Caco-2 (cell line): ENCODE data around the gene RGS17. TPM values are rescaled to one million over a fixed set of nuclear protein-coding genes. Genes with fewer than 3 reads are reported as not detected.

ENCODE experiments used
- BruUV-seq: library from RNA; stranded (reverse); fragments of 400-500 nt; replicated peaks from 2 replicates; lab custom pipeline; 2021; lab: Mats Ljungman, UMichigan
- CTCF ChIA-PET: fragments of 300-600 bp; sonication (Branson Sonifier 250); formaldehyde crosslinking; loops from one replicate; lab custom pipeline; 2022; ENCODE audit warnings: antibody characterized with exemption; lab: Charles Lee
- POLR2A ChIA-PET: fragments of 300-600 bp; sonication (Branson Sonifier 250); formaldehyde crosslinking; loops from one replicate; lab custom pipeline; 2022; ENCODE audit warnings: antibody characterized with exemption; lab: Charles Lee
- DNase-seq, 2 experiments: peaks; one replicate each; pipeline versions ENCODE4 v3.0.0 to v3.0.0-alpha.2; 2020 to 2022
- H3K27me3 ChIP-seq: replicated peaks from 2 replicates; pipeline ENCODE4 v1.6.0; 2011; ENCODE audit warnings: low read length; ENCODE audit not compliant: control insufficient read depth, insufficient read depth
- H3K36me3 ChIP-seq: 2 replicates; pipeline ENCODE4 v1.5.1; 2011; ENCODE audit warnings: low read length; ENCODE audit not compliant: control insufficient read depth, insufficient read depth
- H3K4me1 ChIP-seq: fragments of 250-450 bp; sonication (Bioruptor Pico); 2 replicates; pipeline ENCODE4 v1.5.1; 2020; ENCODE audit warnings: mild to moderate bottlenecking
- H3K4me3 ChIP-seq: 2 replicates; pipeline ENCODE4 v1.5.1; 2011; ENCODE audit warnings: low read depth, mild to moderate bottlenecking, control low read depth, low read length
- H3K9me3 ChIP-seq: fragments of 250-450 bp; sonication (Bioruptor Pico); 2 replicates; pipeline ENCODE4 v1.5.1; 2020; ENCODE audit warnings: mild to moderate bottlenecking, moderate library complexity
- H3K27ac Mint-ChIP-seq: one replicate; pipeline ENCODE4 v1.8.0; 2022; ENCODE audit warnings: mixed read lengths; ENCODE audit not compliant: unreplicated experiment
- H3K27me3 Mint-ChIP-seq: one replicate; pipeline ENCODE4 v1.8.0; 2022; ENCODE audit warnings: mixed read lengths; ENCODE audit not compliant: insufficient read depth, unreplicated experiment
- H3K36me3 Mint-ChIP-seq: one replicate; pipeline ENCODE4 v1.8.0; 2022; ENCODE audit warnings: mild to moderate bottlenecking, mixed read lengths; ENCODE audit not compliant: insufficient read depth, unreplicated experiment
- H3K4me1 Mint-ChIP-seq: one replicate; pipeline ENCODE4 v1.8.0; 2022; ENCODE audit warnings: low read depth, mixed read lengths; ENCODE audit not compliant: unreplicated experiment
- H3K4me3 Mint-ChIP-seq: one replicate; pipeline ENCODE4 v1.8.0; 2022; ENCODE audit warnings: mild to moderate bottlenecking, moderate library complexity, mixed read lengths; ENCODE audit not compliant: unreplicated experiment
- H3K9me3 Mint-ChIP-seq: one replicate; pipeline ENCODE4 v1.8.0; 2022; ENCODE audit warnings: mixed read lengths; ENCODE audit not compliant: unreplicated experiment
- intact Hi-C: fragments of 100-400 bp; cut with micrococcal nuclease; formaldehyde crosslinking; loops from one replicate; pipeline ENCODE4 v1.10.0; 2022; ENCODE audit not compliant: unreplicated experiment
- total RNA-seq: library from RNA; stranded (reverse); gene quantifications from 2 replicates; pipeline ENCODE4 v1.2.3, GENCODE V29; 2022
- TF ChIP-seq, protein P1 (sequence below), 2 experiments: fragments of 200-600 bp in 1 of 2; IDR thresholded peaks; 1 replicate in 1 of 2; 2 replicates in 1 of 2; pipeline versions ENCODE4 v1.5.1 to v1.8.0; 2011 to 2022; ENCODE audit warnings: antibody characterized with exemption in 1 of 2, control low read depth in 1 of 2, inconsistent platforms in 1 of 2, low read depth in 1 of 2, low read length in 1 of 2, mild to moderate bottlenecking in 1 of 2, moderate library complexity in 1 of 2; ENCODE audit not compliant: insufficient read depth in 1 of 2, severe bottlenecking in 1 of 2, unreplicated experiment in 1 of 2

Gene RGS17
- total RNA-seq, 1 experiment from 2014 or later = not detected

DNA sequence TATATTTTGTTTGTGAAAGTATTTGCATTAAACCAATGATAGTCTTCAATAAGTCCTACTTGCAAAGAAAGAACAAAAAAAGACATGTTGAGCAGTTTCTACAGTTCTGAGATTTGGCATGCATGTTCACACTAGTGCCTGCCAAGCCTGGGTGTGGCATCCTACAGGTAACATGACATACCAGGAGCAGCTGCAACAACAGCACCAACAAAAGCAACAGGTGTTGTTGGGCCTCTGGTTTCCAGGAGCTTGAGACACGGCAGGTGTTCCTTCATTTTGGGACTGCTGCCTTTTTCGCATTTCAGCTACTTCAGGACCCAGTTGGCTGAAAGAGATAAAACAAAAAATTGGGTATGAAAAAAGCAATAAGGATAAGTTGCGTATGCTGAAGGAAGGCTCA lies 87.4 kb downstream of the RGS17 start:
- no peaks in the 10 kb centered on the region for H3K4me1 Mint-ChIP-seq
- no peak overlapping the region for H3K27ac Mint-ChIP-seq
- no peak for DNase-seq
- Histone ChIP-seq H3K4me3 (no peak overlapping the region), H3K9me3 (no peaks in the 10 kb centered on the region), H3K36me3 (no peaks in the 10 kb centered on the region), H3K4me1 (no peaks in the 10 kb centered on the region), H3K27me3 (no peaks in the 10 kb centered on the region)
- POLR2A ChIA-PET = no interaction called here
- no TSS peak for BruUV-seq
- no peaks in the 10 kb centered on the region for H3K36me3 Mint-ChIP-seq
- intact Hi-C loops = no loop called here
- H3K4me3 Mint-ChIP-seq = no peak overlapping the region
- CTCF ChIA-PET = no interaction called here
- TF ChIP-seq, protein P1, sequence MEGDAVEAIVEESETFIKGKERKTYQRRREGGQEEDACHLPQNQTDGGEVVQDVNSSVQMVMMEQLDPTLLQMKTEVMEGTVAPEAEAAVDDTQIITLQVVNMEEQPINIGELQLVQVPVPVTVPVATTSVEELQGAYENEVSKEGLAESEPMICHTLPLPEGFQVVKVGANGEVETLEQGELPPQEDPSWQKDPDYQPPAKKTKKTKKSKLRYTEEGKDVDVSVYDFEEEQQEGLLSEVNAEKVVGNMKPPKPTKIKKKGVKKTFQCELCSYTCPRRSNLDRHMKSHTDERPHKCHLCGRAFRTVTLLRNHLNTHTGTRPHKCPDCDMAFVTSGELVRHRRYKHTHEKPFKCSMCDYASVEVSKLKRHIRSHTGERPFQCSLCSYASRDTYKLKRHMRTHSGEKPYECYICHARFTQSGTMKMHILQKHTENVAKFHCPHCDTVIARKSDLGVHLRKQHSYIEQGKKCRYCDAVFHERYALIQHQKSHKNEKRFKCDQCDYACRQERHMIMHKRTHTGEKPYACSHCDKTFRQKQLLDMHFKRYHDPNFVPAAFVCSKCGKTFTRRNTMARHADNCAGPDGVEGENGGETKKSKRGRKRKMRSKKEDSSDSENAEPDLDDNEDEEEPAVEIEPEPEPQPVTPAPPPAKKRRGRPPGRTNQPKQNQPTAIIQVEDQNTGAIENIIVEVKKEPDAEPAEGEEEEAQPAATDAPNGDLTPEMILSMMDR (IDR thresholded peaks at IDR 0.05; ENCODE audit: insufficient read depth in 1 of 2, low read depth in 1 of 2, low read length in 1 of 2, severe bottlenecking in 1 of 2, unreplicated experiment in 1 of 2) = no peak
- H3K27me3 Mint-ChIP-seq = peaks cover 11% of the 10 kb centered on the region
- no peaks in the 10 kb centered on the region for H3K9me3 Mint-ChIP-seq

DNA sequence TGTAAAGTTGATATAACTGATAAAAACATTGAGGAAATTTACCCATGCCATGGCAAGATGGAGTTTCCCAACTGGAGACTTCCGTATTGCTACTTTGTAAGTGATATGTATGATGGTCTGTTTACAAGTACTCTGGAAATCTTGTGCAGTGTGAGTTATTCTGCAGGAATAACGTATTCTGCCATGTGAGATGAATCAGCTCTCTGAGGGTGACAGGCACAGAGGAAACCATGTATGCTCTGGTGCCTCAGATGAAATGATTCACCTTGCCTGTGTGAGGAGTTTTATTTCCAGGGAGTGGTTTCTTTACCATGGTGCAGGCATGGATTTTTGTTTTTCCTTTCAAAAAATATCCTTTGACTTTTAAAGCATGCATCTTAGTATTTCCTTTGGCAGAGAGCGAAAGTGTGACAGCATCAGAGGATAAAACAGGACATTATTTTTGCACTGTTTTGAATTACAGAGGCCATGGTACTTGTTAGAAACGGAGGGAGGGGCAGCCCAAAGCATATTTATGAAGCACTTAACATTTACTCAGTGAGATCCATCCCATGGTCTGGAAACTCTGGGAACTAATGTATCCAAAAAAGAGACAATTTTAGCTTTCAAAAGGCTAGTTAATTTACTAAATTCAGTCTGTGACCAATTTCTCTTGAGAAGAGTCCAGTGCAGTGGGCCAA lies 92.6 kb downstream of the RGS17 start:
- no peak overlapping the region for H3K27ac Mint-ChIP-seq
- peaks cover 8% of the 10 kb centered on the region for H3K27me3 Mint-ChIP-seq
- no TSS peak for BruUV-seq
- Histone ChIP-seq H3K27me3 (no peaks in the 10 kb centered on the region), H3K4me1 (no peaks in the 10 kb centered on the region), H3K9me3 (no peaks in the 10 kb centered on the region), H3K4me3 (no peak overlapping the region), H3K36me3 (no peaks in the 10 kb centered on the region)
- CTCF ChIA-PET = no interaction called here
- intact Hi-C loops = no loop called here
- H3K4me1 Mint-ChIP-seq = no peaks in the 10 kb centered on the region
- no peaks in the 10 kb centered on the region for H3K9me3 Mint-ChIP-seq
- TF ChIP-seq, protein P1 (IDR thresholded peaks at IDR 0.05; ENCODE audit: insufficient read depth in 1 of 2, low read depth in 1 of 2, low read length in 1 of 2, severe bottlenecking in 1 of 2, unreplicated experiment in 1 of 2) = no peak
- H3K4me3 Mint-ChIP-seq = no peak overlapping the region
- no peak for DNase-seq
- POLR2A ChIA-PET = no interaction called here
- H3K36me3 Mint-ChIP-seq = no peaks in the 10 kb centered on the region

DNA sequence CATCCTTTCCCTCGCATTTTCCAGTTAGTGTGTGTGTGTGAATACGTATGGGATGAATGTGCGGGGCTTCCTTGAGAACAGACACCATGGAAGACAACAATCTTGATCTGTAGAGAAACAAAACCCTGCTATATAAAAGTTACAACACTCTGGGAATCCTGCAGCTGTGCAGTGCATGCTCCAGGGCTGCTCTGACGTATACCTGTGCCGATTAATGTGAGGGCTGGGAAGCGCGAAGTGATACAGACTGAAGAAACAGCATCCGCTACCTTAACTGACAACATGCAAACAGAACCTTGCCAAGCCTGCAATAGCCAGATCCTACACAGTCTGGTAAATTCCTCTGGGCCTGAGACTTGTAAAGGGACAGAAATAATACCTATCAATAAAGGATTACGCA lies 96.9 kb downstream of the RGS17 start:
- Histone ChIP-seq H3K9me3 (no peaks in the 10 kb centered on the region), H3K36me3 (no peaks in the 10 kb centered on the region), H3K27me3 (no peaks in the 10 kb centered on the region), H3K4me3 (no peak overlapping the region), H3K4me1 (no peaks in the 10 kb centered on the region)
- H3K4me1 Mint-ChIP-seq = peaks cover 6% of the 10 kb centered on the region
- no peaks in the 10 kb centered on the region for H3K9me3 Mint-ChIP-seq
- no peak overlapping the region for H3K27ac Mint-ChIP-seq
- H3K36me3 Mint-ChIP-seq = no peaks in the 10 kb centered on the region
- CTCF ChIA-PET = no interaction called here
- BruUV-seq = no TSS peak
- H3K27me3 Mint-ChIP-seq = peaks cover 8% of the 10 kb centered on the region
- POLR2A ChIA-PET = no interaction called here
- no peak for DNase-seq
- TF ChIP-seq, protein P1 (IDR thresholded peaks at IDR 0.05; ENCODE audit: insufficient read depth in 1 of 2, low read depth in 1 of 2, low read length in 1 of 2, severe bottlenecking in 1 of 2, unreplicated experiment in 1 of 2) = no peak
- no peak overlapping the region for H3K4me3 Mint-ChIP-seq
- intact Hi-C loops = loop anchor here (5.0 kb wide), 1 partner anchor 198 kb away; no protein-coding TSS in a partner anchor
